Measurements from ENCODE around the gene RNF40. TPM values are rescaled to one million over a fixed set of nuclear protein-coding genes. Genes with fewer than 3 reads are reported as not detected.
"Not testable (repeated sequence)": the region's sequence is repeated elsewhere in the genome, so short reads cannot be mapped to it uniquely, and the experiment has no call there.

Gene RNF40
- total RNA-seq, 1 experiment from 2014 or later = 90.3 TPM

- Histone ChIP-seq H3K4me2 (ENCODE audit: low read length) (no peak overlapping the region), H3K36me3 (ENCODE audit: control insufficient read depth in 1 of 2, insufficient read depth in 2 of 2, low read length in 2 of 2) (no peaks in the 10 kb centered on the region), H3K4me3 (replicated peaks in 1 of 2; ENCODE audit: low read depth in 1 of 2, low read length in 2 of 2) (no peak overlapping the region), H3K27me3 (ENCODE audit: insufficient read depth, low read length) (no peaks in the 10 kb centered on the region), H4K20me1 (ENCODE audit: insufficient read depth) (no peaks in the 10 kb centered on the region), H2AFZ (ENCODE audit: low read depth, low read length, poor library complexity, severe bottlenecking) (no peak overlapping the region), H3K4me1 (ENCODE audit: control insufficient read depth in 1 of 2, insufficient read depth in 2 of 2, low read length in 2 of 2) (peaks cover 8 to 16% of the 10 kb centered on the region in 2 experiments; a peak in 3 of 4 replicates), H3K27ac (ENCODE audit: low read depth, low read length) (no peak overlapping the region), H3K79me2 (ENCODE audit: insufficient read depth, low read length) (no peaks in the 10 kb centered on the region), H3K9me2 (ENCODE audit: insufficient read depth) (no peaks in the 10 kb centered on the region), H3K9me3 (ENCODE audit: control insufficient read depth in 1 of 2, insufficient read depth in 1 of 2, low read depth in 1 of 2, low read length in 2 of 2) (no peaks in the 10 kb centered on the region), H3K9ac (ENCODE audit: low read length) (no peak overlapping the region)
- TF ChIP-seq POLR2AphosphoS5 (IDR thresholded peaks at IDR 0.05; ENCODE audit: low read depth, low read length) (no peak), TCF7L2 (IDR thresholded peaks at IDR 0.05; ENCODE audit: borderline replicate concordance, extremely low read depth, insufficient read depth, insufficient read length) (no peak), YY1 (IDR thresholded peaks at IDR 0.05; ENCODE audit: extremely low read depth, insufficient replicate concordance, low read depth, low read length) (no peak), ZNF274 (IDR thresholded peaks at IDR 0.05; ENCODE audit: low read depth, low read length) (no peak), ELF1 (IDR thresholded peaks at IDR 0.05; ENCODE audit: borderline replicate concordance, low read depth) (no peak), FOSL1 (IDR thresholded peaks at IDR 0.05; ENCODE audit: low read depth) (no peak), EGR1 (IDR thresholded peaks at IDR 0.05; ENCODE audit: low read depth) (no peak), CBX3 (IDR thresholded peaks at IDR 0.05; ENCODE audit: low read depth) (no peak), POLR2A (IDR thresholded peaks at IDR 0.05; ENCODE audit: borderline replicate concordance, extremely low read depth, insufficient read depth, insufficient read length) (no peak)
- TF ChIP-seq, protein P1, sequence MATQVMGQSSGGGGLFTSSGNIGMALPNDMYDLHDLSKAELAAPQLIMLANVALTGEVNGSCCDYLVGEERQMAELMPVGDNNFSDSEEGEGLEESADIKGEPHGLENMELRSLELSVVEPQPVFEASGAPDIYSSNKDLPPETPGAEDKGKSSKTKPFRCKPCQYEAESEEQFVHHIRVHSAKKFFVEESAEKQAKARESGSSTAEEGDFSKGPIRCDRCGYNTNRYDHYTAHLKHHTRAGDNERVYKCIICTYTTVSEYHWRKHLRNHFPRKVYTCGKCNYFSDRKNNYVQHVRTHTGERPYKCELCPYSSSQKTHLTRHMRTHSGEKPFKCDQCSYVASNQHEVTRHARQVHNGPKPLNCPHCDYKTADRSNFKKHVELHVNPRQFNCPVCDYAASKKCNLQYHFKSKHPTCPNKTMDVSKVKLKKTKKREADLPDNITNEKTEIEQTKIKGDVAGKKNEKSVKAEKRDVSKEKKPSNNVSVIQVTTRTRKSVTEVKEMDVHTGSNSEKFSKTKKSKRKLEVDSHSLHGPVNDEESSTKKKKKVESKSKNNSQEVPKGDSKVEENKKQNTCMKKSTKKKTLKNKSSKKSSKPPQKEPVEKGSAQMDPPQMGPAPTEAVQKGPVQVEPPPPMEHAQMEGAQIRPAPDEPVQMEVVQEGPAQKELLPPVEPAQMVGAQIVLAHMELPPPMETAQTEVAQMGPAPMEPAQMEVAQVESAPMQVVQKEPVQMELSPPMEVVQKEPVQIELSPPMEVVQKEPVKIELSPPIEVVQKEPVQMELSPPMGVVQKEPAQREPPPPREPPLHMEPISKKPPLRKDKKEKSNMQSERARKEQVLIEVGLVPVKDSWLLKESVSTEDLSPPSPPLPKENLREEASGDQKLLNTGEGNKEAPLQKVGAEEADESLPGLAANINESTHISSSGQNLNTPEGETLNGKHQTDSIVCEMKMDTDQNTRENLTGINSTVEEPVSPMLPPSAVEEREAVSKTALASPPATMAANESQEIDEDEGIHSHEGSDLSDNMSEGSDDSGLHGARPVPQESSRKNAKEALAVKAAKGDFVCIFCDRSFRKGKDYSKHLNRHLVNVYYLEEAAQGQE (IDR thresholded peaks at IDR 0.05; ENCODE audit: low read depth) = no peak
- TF ChIP-seq, protein P2, sequence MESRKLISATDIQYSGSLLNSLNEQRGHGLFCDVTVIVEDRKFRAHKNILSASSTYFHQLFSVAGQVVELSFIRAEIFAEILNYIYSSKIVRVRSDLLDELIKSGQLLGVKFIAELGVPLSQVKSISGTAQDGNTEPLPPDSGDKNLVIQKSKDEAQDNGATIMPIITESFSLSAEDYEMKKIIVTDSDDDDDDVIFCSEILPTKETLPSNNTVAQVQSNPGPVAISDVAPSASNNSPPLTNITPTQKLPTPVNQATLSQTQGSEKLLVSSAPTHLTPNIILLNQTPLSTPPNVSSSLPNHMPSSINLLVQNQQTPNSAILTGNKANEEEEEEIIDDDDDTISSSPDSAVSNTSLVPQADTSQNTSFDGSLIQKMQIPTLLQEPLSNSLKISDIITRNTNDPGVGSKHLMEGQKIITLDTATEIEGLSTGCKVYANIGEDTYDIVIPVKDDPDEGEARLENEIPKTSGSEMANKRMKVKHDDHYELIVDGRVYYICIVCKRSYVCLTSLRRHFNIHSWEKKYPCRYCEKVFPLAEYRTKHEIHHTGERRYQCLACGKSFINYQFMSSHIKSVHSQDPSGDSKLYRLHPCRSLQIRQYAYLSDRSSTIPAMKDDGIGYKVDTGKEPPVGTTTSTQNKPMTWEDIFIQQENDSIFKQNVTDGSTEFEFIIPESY (IDR thresholded peaks at IDR 0.05; ENCODE audit: extremely low read depth, insufficient replicate concordance, low read length) = no peak
- POLR2A ChIA-PET = no interaction called here
- CTCF ChIA-PET = interaction anchor here (1.0 kb wide), 1 partner anchor 398 kb away, joined by 3 read pairs; no protein-coding TSS in a partner anchor
- DNase-seq (ENCODE audit: low read depth, low spot score) = no peak
- RAD21 ChIA-PET (ENCODE audit: low non-redundant PET in 1 of 2, low total read pairs in 2 of 2, uncharacterized antibody in 2 of 2, unreplicated experiment in 2 of 2) = no interaction called here
- no peak for ATAC-seq
- intact Hi-C loops (cut with micrococcal nuclease) = loop anchor here (5.0 kb wide), 1 partner anchor 69 kb away; no protein-coding TSS in a partner anchor
- no TSS peak for BruUV-seq (replicated peaks)
Observed at GRCh38 chr16:30808146-30808545, 46.0 kb downstream of the RNF40 start.

DNA sequence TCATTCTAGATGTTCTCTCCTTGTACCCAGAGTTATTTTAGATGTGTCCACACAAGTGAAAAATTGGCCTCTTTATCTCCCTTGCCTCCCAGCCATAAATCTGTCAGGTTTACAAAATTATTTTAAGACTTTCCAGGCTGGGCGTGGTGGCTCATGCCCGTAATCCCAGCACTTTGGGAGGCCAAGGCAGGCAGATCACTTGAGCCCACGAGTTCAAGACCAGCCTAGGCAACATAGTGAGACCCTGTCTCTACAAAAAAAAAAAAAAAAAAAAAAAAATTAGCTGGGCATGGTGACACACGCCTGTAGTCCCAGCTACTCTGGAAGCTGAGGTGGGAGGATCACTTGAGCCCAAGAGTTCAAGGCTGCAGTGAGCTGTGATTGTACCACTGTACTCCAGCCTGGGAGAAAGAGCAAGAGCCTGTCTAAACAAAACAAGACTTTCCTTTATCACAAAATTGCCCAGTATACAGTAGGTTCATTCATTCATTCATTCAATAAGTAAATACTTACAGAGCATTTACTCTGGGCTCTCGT, 46.8 kb downstream of the RNF40 start:
- H3K27ac ChIP-seq (ENCODE audit: low read depth, low read length); H2AFZ ChIP-seq (ENCODE audit: low read depth, low read length, poor library complexity, severe bottlenecking); CTCF ChIA-PET; H3K27me3 ChIP-seq (ENCODE audit: insufficient read depth, low read length); H3K4me3 ChIP-seq (replicated peaks in 1 of 2; ENCODE audit: low read depth in 1 of 2, low read length in 2 of 2); ATAC-seq; H3K9ac ChIP-seq (ENCODE audit: low read length); H3K9me2 ChIP-seq (ENCODE audit: insufficient read depth); H3K4me2 ChIP-seq (ENCODE audit: low read length); BruUV-seq (replicated peaks); H3K9me3 ChIP-seq (ENCODE audit: control insufficient read depth in 1 of 2, insufficient read depth in 1 of 2, low read depth in 1 of 2, low read length in 2 of 2); H4K20me1 ChIP-seq (ENCODE audit: insufficient read depth); DNase-seq (ENCODE audit: low read depth, low spot score); POLR2A ChIA-PET; H3K79me2 ChIP-seq (ENCODE audit: insufficient read depth, low read length); H3K36me3 ChIP-seq (ENCODE audit: control insufficient read depth in 1 of 2, insufficient read depth in 2 of 2, low read length in 2 of 2); RAD21 ChIA-PET (ENCODE audit: low non-redundant PET in 1 of 2, low total read pairs in 2 of 2, uncharacterized antibody in 2 of 2, unreplicated experiment in 2 of 2): not testable (repeated sequence)
- intact Hi-C loops (cut with micrococcal nuclease) = loop anchor here (5.0 kb wide), 1 partner anchor 68 kb away; no protein-coding TSS in a partner anchor
- H3K4me1 ChIP-seq (ENCODE audit: control insufficient read depth in 1 of 2, insufficient read depth in 2 of 2, low read length in 2 of 2) = peaks cover 11 to 20% of the 10 kb centered on the region in 2 experiments; a peak in 3 of 4 replicates
